Transverse colon (tissue), 4 donors: ENCODE data around the gene RSPH10B2. TPM values are rescaled to one million over a fixed set of nuclear protein-coding genes. Genes with fewer than 3 reads are reported as not detected.
"Not testable (repeated sequence)": the region's sequence is repeated elsewhere in the genome, so short reads cannot be mapped to it uniquely, and the experiment has no call there.

Experiments used
- DNase-seq: peaks from one replicate; pipeline ENCODE4 v3.0.0-alpha.2; 2019
- H3K27ac ChIP-seq, 4 donors: fragments of 200-600 bp; sonication (generic); 2 replicates each; pipeline ENCODE4 v1.5.1; 2016 to 2018; ENCODE audit warnings: inconsistent platforms in 4 of 4
- H3K27me3 ChIP-seq: fragments of 200-600 bp; sonication (generic); 2 replicates; pipeline ENCODE4 v1.5.1; 2017; ENCODE audit warnings: inconsistent platforms
- H3K36me3 ChIP-seq, 4 donors: fragments of 200-600 bp; sonication (generic); 2 replicates each; pipeline ENCODE4 v1.5.1; 2017 to 2019; ENCODE audit warnings: inconsistent platforms in 4 of 4
- H3K4me1 ChIP-seq, 4 donors: fragments of 200-600 bp; sonication (generic); 2 replicates each; pipeline ENCODE4 v1.5.1; 2017 to 2020; ENCODE audit warnings: inconsistent platforms in 4 of 4
- H3K4me3 ChIP-seq, 4 donors: fragments of 200-600 bp; sonication (generic); 1 replicate in 1 of 4; 2 replicates in 3 of 4; pipeline versions ENCODE4 v1.5.1 to v1.6.1; 2017 to 2019; ENCODE audit warnings: inconsistent platforms in 4 of 4
- H3K9me3 ChIP-seq, 2 donors: fragments of 200-600 bp; sonication (generic); 2 replicates each; pipeline ENCODE4 v1.5.1; 2017 to 2019; ENCODE audit warnings: inconsistent platforms in 2 of 2
- WGBS, 2 donors: methylation state at CpG; one replicate each; pipeline ENCODE4 v1.1.5; 2018; ENCODE audit warnings: low coverage in 1 of 2; 5-methylcytosine and 5-hydroxymethylcytosine counted together
- in situ Hi-C, 4 donors: fragments of 200-750 bp; cut with MboI; loops; one replicate each; pipeline versions ENCODE4 v1.15.0 to v1.15.1; 2017; ENCODE audit warnings: low sequenced_read_pairs in 3 of 4, low pct_ligation_motif_present in 1 of 4, low pct_unique_long_range_greater_than_20kb in 1 of 4
- intact Hi-C: fragments of 100-400 bp; cut with DNase I; formaldehyde crosslinking; loops from one replicate; pipeline ENCODE4 v1.15.1; 2023; ENCODE audit warnings: low total_unique reads
- total RNA-seq, 4 donors: library from RNA; depleted of rRNA; stranded (reverse); fragments of >200 nt; gene quantifications; one replicate each; pipeline ENCODE4 v1.1.0, GENCODE V29; 2016

The RSPH10B2 gene
- total RNA-seq, 4 donors from 2014 or later: 0.68 TPM; not detected in 3

GRCh38 chr7:6847751-6848150, 93.8 kb downstream of the RSPH10B2 start:
- intact Hi-C loops, in situ Hi-C loops, DNase-seq, H3K4me3 ChIP-seq, H3K36me3 ChIP-seq, H3K27me3 ChIP-seq, H3K9me3 ChIP-seq, H3K27ac ChIP-seq, H3K4me1 ChIP-seq: not testable (repeated sequence)
- WGBS, 2 donors: 86% methylated on average over 5 of the region's 18 CpGs; no CpG with 5 or more reads in 1 of the 2 donors

Other genes with a start within 250 kb of the RSPH10B2 start
- 1 to 10 TPM in 1 of 4 donors, under 1 TPM in 3; 0.20 to 1.1 (median 0.66) TPM for gene GRID2IP, start 202.6 kb upstream of the RSPH10B2 start, total RNA-seq
- 10 to 100 TPM in 3 of 4 donors, 1 to 10 TPM in 1; 6.4 to 53.8 (median 26.1) TPM for gene ZDHHC4, start 176.6 kb upstream of the RSPH10B2 start, total RNA-seq
- 10 to 100 TPM; 21.8 to 56.5 (median 32.6) TPM for gene INTS15, start 164.1 kb upstream of the RSPH10B2 start, total RNA-seq
- 10 to 100 TPM in 1 of 4 donors, 1 to 10 TPM in 3; 2.9 to 18.7 (median 7.3) TPM for gene ZNF853, start 138.5 kb upstream of the RSPH10B2 start, total RNA-seq
- gene ZNF316, start 116.8 kb upstream of the RSPH10B2 start, total RNA-seq: 100 to 1,000 TPM in 1 of 4 donors, 10 to 100 TPM in 3; 15.3 to 188 (median 50.9) TPM
- gene ZNF12, start 47.2 kb upstream of the RSPH10B2 start, total RNA-seq: 100 to 1,000 TPM in 1 of 4 donors, 10 to 100 TPM in 3; 17.5 to 171 (median 33.8) TPM
- gene CCZ1B, start 72.2 kb downstream of the RSPH10B2 start, total RNA-seq: 10 to 100 TPM; 37.4 to 58.6 (median 52.1) TPM